Measurements from ENCODE around the gene NSA2.

NSA2 gene

GRCh38 chr5:74822288-74822687 is 55.2 kb downstream of the NSA2 start:
- no peak for DNase-seq

GRCh38 chr5:74829413-74829812 is 62.4 kb downstream of the NSA2 start:
- DNase-seq = no peak
